A673 (cell line): ENCODE measurements around the gene ESPL1. TPM values are rescaled to one million over a fixed set of nuclear protein-coding genes. Genes with fewer than 3 reads are reported as not detected.

Source experiments
- BruUV-seq: library from RNA; stranded (reverse); fragments of 400-500 nt; replicated peaks from 2 replicates; lab custom pipeline; 2021; lab: Mats Ljungman, UMichigan
- CTCF ChIA-PET: fragments of 300-600 bp; sonication (Branson Sonifier 250); formaldehyde crosslinking; loops from one replicate; lab custom pipeline; 2022; ENCODE audit warnings: antibody characterized with exemption; lab: Charles Lee
- POLR2A ChIA-PET: fragments of 300-600 bp; sonication (Branson Sonifier 250); formaldehyde crosslinking; loops from one replicate; lab custom pipeline; 2022; ENCODE audit warnings: antibody characterized with exemption; ENCODE audit not compliant: low non-redundant PET; lab: Charles Lee
- DNase-seq: peaks from one replicate; pipeline ENCODE4 v3.0.0-alpha.2; 2015; ENCODE audit warnings: low spot score
- H3K27ac ChIP-seq: fragments of 200-600 bp; sonication (generic); 2 replicates; pipeline ENCODE4 v1.5.1; 2016; ENCODE audit warnings: mixed run types, low read depth, mild to moderate bottlenecking, mixed read lengths, antibody characterized with exemption, low read length; ENCODE audit not compliant: poor library complexity, severe bottlenecking
- H3K27me3 ChIP-seq: fragments of 200-600 bp; sonication (generic); replicated peaks from 2 replicates; pipeline ENCODE4 v1.6.1; 2017; ENCODE audit warnings: mixed run types, low read depth, mild to moderate bottlenecking, mixed read lengths, antibody characterized with exemption, low read length; ENCODE audit not compliant: insufficient read depth, poor library complexity
- H3K36me3 ChIP-seq: fragments of 200-600 bp; sonication (generic); 2 replicates; pipeline ENCODE4 v1.6.1; 2016; ENCODE audit warnings: mixed run types, mild to moderate bottlenecking, mixed read lengths, antibody characterized with exemption, low read length; ENCODE audit not compliant: insufficient read depth, poor library complexity, severe bottlenecking
- H3K4me1 ChIP-seq: fragments of 200-600 bp; sonication (generic); 2 replicates; pipeline ENCODE4 v1.6.1; 2017; ENCODE audit warnings: mixed run types, mild to moderate bottlenecking, mixed read lengths, antibody characterized with exemption, low read length; ENCODE audit not compliant: insufficient read depth, poor library complexity, severe bottlenecking
- H3K4me3 ChIP-seq: fragments of 200-600 bp; sonication (generic); 2 replicates; pipeline ENCODE4 v1.5.1; 2016; ENCODE audit warnings: low read depth, mixed run types, mild to moderate bottlenecking, mixed read lengths, low read length; ENCODE audit not compliant: poor library complexity, severe bottlenecking
- H3K9me3 ChIP-seq: fragments of 200-600 bp; sonication (generic); 2 replicates; pipeline ENCODE4 v1.6.1; 2016; ENCODE audit warnings: mixed run types, low read depth, mild to moderate bottlenecking, mixed read lengths, antibody characterized with exemption, low read length; ENCODE audit not compliant: poor library complexity, severe bottlenecking
- EZH2 ChIP-seq: fragments of 200-600 bp; sonication (generic); IDR thresholded peaks from 2 replicates; pipeline ENCODE4 v1.6.1; 2017; ENCODE audit warnings: borderline replicate concordance, low read depth, mild to moderate bottlenecking, mixed read lengths, antibody characterized with exemption, low read length; ENCODE audit not compliant: poor library complexity, severe bottlenecking
- intact Hi-C: fragments of 100-400 bp; cut with micrococcal nuclease; formaldehyde crosslinking; loops from one replicate; pipeline ENCODE4 v1.10.0; 2022; ENCODE audit not compliant: unreplicated experiment
- total RNA-seq: library from RNA; stranded (reverse); gene quantifications from 2 replicates; pipeline ENCODE4 v1.2.3, GENCODE V29; 2021
- TF ChIP-seq, protein P1 (sequence below): fragments of 300-800, 200-600 bp; sonication (generic); conservative IDR thresholded peaks from 2 replicates; pipeline ENCODE4 v1.5.1; 2017; ENCODE audit warnings: low read depth, mild to moderate bottlenecking, antibody characterized with exemption, low read length, moderate library complexity, mixed read lengths

ESPL1 gene
- total RNA-seq, 1 experiment from 2014 or later = 99.1 TPM

DNA sequence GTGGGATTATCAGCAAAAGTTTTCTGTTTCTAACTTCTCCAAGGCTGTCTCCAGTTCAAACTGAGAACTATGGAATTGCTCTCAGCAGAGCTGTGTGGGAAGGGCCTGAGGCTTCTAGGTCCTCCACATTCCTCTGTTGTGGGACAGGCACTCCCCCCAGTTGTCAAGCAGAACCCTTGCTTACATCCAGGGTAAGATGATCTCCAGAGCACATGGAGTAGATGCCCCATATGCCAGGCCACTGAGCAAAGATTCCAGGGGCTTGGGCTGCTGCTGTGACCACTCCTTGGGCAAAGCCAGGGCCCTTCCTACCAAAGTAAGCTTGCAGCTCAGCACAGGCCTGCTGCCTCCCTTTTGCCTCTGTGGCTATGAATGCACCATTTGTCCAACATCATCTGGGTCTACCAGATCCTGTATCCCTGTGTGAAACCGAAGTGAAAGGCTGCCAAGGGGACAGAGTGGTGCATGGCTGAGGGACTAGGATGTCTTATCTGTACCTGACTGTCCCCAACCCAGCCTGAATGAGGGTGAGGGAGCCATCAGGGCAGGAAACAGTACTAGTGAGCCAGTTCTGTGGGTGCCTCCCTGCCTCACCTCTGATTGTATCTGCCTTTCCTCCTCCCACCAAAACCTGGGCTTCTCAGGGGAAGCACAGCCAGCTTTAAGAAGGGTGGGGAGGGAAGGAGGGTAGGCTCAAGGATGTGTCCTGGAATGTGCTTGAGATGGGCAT is 13.1 kb upstream of the ESPL1 start:
- no peak overlapping the region for H3K4me3 ChIP-seq
- no TSS peak for BruUV-seq
- CTCF ChIA-PET = no interaction called here
- intact Hi-C loops = no loop called here
- POLR2A ChIA-PET = no interaction called here
- peaks cover 6% of the 10 kb centered on the region for H3K4me1 ChIP-seq
- no peaks in the 10 kb centered on the region for H3K9me3 ChIP-seq
- DNase-seq = no peak
- no peaks in the 10 kb centered on the region for H3K36me3 ChIP-seq
- no peak for TF ChIP-seq EZH2
- TF ChIP-seq, protein P1, sequence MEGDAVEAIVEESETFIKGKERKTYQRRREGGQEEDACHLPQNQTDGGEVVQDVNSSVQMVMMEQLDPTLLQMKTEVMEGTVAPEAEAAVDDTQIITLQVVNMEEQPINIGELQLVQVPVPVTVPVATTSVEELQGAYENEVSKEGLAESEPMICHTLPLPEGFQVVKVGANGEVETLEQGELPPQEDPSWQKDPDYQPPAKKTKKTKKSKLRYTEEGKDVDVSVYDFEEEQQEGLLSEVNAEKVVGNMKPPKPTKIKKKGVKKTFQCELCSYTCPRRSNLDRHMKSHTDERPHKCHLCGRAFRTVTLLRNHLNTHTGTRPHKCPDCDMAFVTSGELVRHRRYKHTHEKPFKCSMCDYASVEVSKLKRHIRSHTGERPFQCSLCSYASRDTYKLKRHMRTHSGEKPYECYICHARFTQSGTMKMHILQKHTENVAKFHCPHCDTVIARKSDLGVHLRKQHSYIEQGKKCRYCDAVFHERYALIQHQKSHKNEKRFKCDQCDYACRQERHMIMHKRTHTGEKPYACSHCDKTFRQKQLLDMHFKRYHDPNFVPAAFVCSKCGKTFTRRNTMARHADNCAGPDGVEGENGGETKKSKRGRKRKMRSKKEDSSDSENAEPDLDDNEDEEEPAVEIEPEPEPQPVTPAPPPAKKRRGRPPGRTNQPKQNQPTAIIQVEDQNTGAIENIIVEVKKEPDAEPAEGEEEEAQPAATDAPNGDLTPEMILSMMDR = no peak
- H3K27me3 ChIP-seq = no peaks in the 10 kb centered on the region
- no peak overlapping the region for H3K27ac ChIP-seq

DNA sequence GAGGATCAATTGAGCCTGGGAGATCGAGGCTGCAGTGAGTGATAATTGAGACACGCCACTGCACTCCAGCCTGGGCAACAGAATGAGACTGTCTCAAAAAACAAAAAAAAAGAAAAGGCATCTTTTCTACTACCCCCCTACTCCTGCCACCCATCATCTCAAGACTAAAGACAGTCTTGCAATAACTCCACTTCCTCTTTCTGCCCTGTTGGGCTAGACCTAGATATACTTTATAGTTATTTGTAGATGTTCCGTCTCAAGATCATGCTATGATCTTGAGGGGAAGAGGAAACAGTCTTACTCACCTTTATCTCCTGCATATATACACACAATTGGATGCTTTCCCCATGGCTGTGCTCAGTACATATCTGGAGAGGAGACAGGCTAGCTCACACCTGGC is 12.1 kb upstream of the ESPL1 start:
- no peaks in the 10 kb centered on the region for H3K27me3 ChIP-seq
- ChIA-PET CTCF (no interaction called here), POLR2A (no interaction called here)
- no peaks in the 10 kb centered on the region for H3K9me3 ChIP-seq
- H3K27ac ChIP-seq = no peak overlapping the region
- BruUV-seq = no TSS peak
- H3K4me3 ChIP-seq = no peak overlapping the region
- DNase-seq = no peak
- H3K4me1 ChIP-seq = peaks cover 6% of the 10 kb centered on the region
- TF ChIP-seq EZH2 = no peak
- TF ChIP-seq, protein P1 = no peak
- intact Hi-C loops = no loop called here
- no peaks in the 10 kb centered on the region for H3K36me3 ChIP-seq

DNA sequence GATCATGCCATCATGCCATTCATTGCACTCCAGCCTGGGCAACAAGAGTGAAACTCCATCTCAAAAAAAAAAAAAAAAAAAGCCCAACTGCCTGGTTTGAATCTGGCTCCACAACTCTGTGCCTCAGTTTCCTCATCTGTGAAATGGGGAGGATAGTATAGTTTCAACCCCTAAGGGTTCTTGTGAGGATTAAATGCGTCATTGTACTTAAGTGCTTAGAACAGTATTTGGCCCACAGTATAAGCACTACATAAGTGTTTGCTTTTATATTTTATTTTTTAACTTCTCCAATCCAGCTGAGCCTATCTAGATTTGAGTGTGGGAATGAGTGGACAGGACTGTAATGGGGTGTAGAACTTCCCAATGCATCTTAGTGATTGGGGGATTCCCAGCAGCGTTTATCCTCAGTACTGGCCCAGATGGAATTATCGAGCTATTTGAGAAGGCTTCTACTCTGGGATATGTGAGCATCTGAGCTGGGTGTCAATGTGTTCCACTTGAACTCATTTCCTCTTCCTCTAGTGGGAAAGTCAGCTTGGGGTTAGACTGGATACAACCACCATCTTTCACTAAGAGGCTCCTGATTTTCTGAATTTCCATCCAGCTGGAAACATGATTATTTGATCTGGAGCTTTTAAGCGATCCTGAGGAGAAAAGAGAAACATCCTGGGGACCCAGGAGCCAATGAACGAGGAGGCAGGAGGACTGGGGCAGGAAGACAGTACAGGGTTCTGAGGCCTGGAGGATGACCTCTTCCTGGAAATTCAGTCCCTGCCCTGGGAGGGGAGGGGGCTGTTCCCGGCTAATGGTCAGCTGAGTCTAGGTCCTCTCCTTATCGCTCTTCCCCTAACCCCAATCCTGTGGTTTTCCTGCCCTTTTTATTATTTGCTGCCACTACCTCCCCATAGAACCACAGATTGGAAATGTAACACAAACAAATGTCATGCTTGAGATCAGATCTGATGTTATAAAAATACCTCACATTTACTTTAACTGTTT is 9.3 kb upstream of the ESPL1 start:
- ChIA-PET CTCF (no interaction called here), POLR2A (no interaction called here)
- TF ChIP-seq, protein P1 = no peak
- no peak for TF ChIP-seq EZH2
- intact Hi-C loops = no loop called here
- Histone ChIP-seq H3K27ac (no peak overlapping the region), H3K4me3 (no peak overlapping the region), H3K27me3 (no peaks in the 10 kb centered on the region), H3K4me1 (no peaks in the 10 kb centered on the region), H3K9me3 (no peaks in the 10 kb centered on the region), H3K36me3 (no peaks in the 10 kb centered on the region)
- BruUV-seq = no TSS peak
- no peak for DNase-seq
